Liver (tissue), 3 donors: ENCODE measurements around the gene ADAM19.

ENCODE experiments used
- CTCF ChIP-seq: fragments of 150-350 bp; IDR thresholded peaks from 2 replicates; pipeline ENCODE4 v1.5.1; 2017; ENCODE audit warnings: improper control_type of control experiment, low read depth, low read length; ENCODE audit not compliant: missing input control
- EGR1 ChIP-seq, 2 donors: IDR thresholded peaks; 2 replicates each; pipeline ENCODE4 v1.6.1; 2016 to 2018; ENCODE audit warnings: antibody characterized with exemption in 2 of 2, low read depth in 2 of 2
- MAX ChIP-seq: IDR thresholded peaks from 2 replicates; pipeline ENCODE4 v1.6.1; 2016; ENCODE audit warnings: antibody characterized with exemption
- RAD21 ChIP-seq, 2 donors: IDR thresholded peaks; 2 replicates each; pipeline ENCODE4 v1.6.1; 2016; ENCODE audit warnings: antibody characterized with exemption in 2 of 2, mild to moderate bottlenecking in 2 of 2
- RXRA ChIP-seq, 2 donors: IDR thresholded peaks; 2 replicates each; pipeline ENCODE4 v1.6.1; 2017 to 2018; ENCODE audit warnings: antibody characterized with exemption in 2 of 2, mild to moderate bottlenecking in 1 of 2
- TAF1 ChIP-seq: conservative IDR thresholded peaks from 2 replicates; pipeline ENCODE4 v1.6.1; 2016; ENCODE audit warnings: antibody characterized with exemption, mild to moderate bottlenecking
- YY1 ChIP-seq: IDR thresholded peaks from 2 replicates; pipeline ENCODE4 v1.6.1; 2016; ENCODE audit warnings: antibody characterized with exemption, mild to moderate bottlenecking
- ZBTB33 ChIP-seq: IDR thresholded peaks from 2 replicates; pipeline ENCODE4 v1.6.1; 2016; ENCODE audit warnings: antibody characterized with exemption
- TF ChIP-seq, protein P1 (sequence below): IDR thresholded peaks from 2 replicates; pipeline ENCODE4 v1.6.1; 2016; ENCODE audit warnings: antibody characterized with exemption
- TF ChIP-seq, protein P2 (sequence below): IDR thresholded peaks from 2 replicates; pipeline ENCODE4 v1.6.1; 2016; ENCODE audit warnings: antibody characterized with exemption, mild to moderate bottlenecking
- donor health status: healthy.
- donor health status: healthy.

- TF ChIP-seq CTCF (no peak), YY1 (no peak), ZBTB33 (no peak), EGR1 (IDR thresholded peaks at IDR 0.05; ENCODE audit: low read depth in 2 of 2) (no peak), TAF1 (no peak), RAD21 (IDR thresholded peaks at IDR 0.05) (no peak), MAX (no peak), RXRA (IDR thresholded peaks at IDR 0.05) (no peak)
- TF ChIP-seq, protein P1, sequence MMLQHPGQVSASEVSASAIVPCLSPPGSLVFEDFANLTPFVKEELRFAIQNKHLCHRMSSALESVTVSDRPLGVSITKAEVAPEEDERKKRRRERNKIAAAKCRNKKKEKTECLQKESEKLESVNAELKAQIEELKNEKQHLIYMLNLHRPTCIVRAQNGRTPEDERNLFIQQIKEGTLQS = no peak
- TF ChIP-seq, protein P2, sequence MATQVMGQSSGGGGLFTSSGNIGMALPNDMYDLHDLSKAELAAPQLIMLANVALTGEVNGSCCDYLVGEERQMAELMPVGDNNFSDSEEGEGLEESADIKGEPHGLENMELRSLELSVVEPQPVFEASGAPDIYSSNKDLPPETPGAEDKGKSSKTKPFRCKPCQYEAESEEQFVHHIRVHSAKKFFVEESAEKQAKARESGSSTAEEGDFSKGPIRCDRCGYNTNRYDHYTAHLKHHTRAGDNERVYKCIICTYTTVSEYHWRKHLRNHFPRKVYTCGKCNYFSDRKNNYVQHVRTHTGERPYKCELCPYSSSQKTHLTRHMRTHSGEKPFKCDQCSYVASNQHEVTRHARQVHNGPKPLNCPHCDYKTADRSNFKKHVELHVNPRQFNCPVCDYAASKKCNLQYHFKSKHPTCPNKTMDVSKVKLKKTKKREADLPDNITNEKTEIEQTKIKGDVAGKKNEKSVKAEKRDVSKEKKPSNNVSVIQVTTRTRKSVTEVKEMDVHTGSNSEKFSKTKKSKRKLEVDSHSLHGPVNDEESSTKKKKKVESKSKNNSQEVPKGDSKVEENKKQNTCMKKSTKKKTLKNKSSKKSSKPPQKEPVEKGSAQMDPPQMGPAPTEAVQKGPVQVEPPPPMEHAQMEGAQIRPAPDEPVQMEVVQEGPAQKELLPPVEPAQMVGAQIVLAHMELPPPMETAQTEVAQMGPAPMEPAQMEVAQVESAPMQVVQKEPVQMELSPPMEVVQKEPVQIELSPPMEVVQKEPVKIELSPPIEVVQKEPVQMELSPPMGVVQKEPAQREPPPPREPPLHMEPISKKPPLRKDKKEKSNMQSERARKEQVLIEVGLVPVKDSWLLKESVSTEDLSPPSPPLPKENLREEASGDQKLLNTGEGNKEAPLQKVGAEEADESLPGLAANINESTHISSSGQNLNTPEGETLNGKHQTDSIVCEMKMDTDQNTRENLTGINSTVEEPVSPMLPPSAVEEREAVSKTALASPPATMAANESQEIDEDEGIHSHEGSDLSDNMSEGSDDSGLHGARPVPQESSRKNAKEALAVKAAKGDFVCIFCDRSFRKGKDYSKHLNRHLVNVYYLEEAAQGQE = no peak
These were observed 36.0 kb downstream of the ADAM19 start for GRCh38 chr5:157539503-157540022.
